Measurements from ENCODE around the gene MKNK2.

The MKNK2 gene

GRCh38 chr19:2079865-2080301 is 28.8 kb upstream of the MKNK2 start:
- no peak for DNase-seq

- DNase-seq, result no peak
Observed at GRCh38 chr19:2079076-2079864, 28.2 kb upstream of the MKNK2 start.

- DNase-seq, result no peak
Observed at GRCh38 chr19:2077833-2078619, 27.0 kb upstream of the MKNK2 start.

GRCh38 chr19:2077398-2077797 is 26.4 kb upstream of the MKNK2 start:
- no peak for DNase-seq

- DNase-seq, result no peak
Observed at GRCh38 chr19:2076526-2076944, 25.5 kb upstream of the MKNK2 start.

- no peak for DNase-seq
Observed at GRCh38 chr19:2072757-2073551, 21.9 kb upstream of the MKNK2 start.

GRCh38 chr19:2070986-2071673 is 20.1 kb upstream of the MKNK2 start:
- DNase-seq, result no peak

- no peak for DNase-seq
Observed at GRCh38 chr19:2070436-2070827, 19.4 kb upstream of the MKNK2 start.

- no peak for DNase-seq
Observed at GRCh38 chr19:2064788-2065524, 13.9 kb upstream of the MKNK2 start.

- DNase-seq, result no peak
Observed at GRCh38 chr19:2064395-2064787, 13.3 kb upstream of the MKNK2 start.

- DNase-seq, result no peak
Observed at GRCh38 chr19:2063824-2064223, 12.8 kb upstream of the MKNK2 start.

GRCh38 chr19:2062770-2063169 is 11.7 kb upstream of the MKNK2 start:
- no peak for DNase-seq

GRCh38 chr19:2062389-2062729 is 11.3 kb upstream of the MKNK2 start:
- no peak for DNase-seq

- peak; percentile 99 for DNase-seq
Observed at GRCh38 chr19:2061495-2062388, 10.7 kb upstream of the MKNK2 start.

- DNase-seq, result peak; percentile 51
Observed at GRCh38 chr19:2060884-2061494, 9.9 kb upstream of the MKNK2 start.

- DNase-seq, result no peak
Observed at GRCh38 chr19:2059422-2060201, 8.6 kb upstream of the MKNK2 start.

GRCh38 chr19:2058570-2059421 is 7.8 kb upstream of the MKNK2 start:
- no peak for DNase-seq

Data from activated naive CD4-positive, alpha-beta T cell treated with Interleukin-2 at 50 U/mL for 16 hours (primary cell).